Right lobe of liver (tissue), 6 donors: ENCODE measurements around the gene ZNF224. TPM values are rescaled to one million over a fixed set of nuclear protein-coding genes. Genes with fewer than 3 reads are reported as not detected.
A peak's percentile ranks its signal among the peaks of the same experiment; 100 is the strongest.

Experiments
- ATAC-seq, 4 donors: fragments of 200-7000 bp; cut with Tn5 transposase; one replicate each; pipeline ENCODE4 v1.9.1; 2020; ENCODE audit warnings: mild to moderate bottlenecking in 4 of 4, moderate library complexity in 4 of 4
- DNase-seq, 3 donors: peaks; one replicate each; pipeline ENCODE4 v3.0.0-alpha.2; 2020
- H3K27ac ChIP-seq, 3 donors: fragments of 200-600 bp; one replicate each; pipeline ENCODE4 v1.8.0; 2022
- H3K27me3 ChIP-seq, 2 donors: fragments of 200-600 bp; one replicate each; pipeline ENCODE4 v1.8.0; 2022
- H3K36me3 ChIP-seq, 4 donors: fragments of 200-600 bp; sonication (generic) in 1 of 4; one replicate each; pipeline versions ENCODE4 v1.5.1 to v1.8.0; 2017 to 2022; ENCODE audit warnings: control low read depth in 1 of 4
- H3K4me1 ChIP-seq, 4 donors: fragments of 200-600 bp; sonication (generic) in 1 of 4; one replicate each; pipeline versions ENCODE4 v1.5.1 to v1.8.0; 2017 to 2022; ENCODE audit warnings: control low read depth in 1 of 4
- H3K4me3 ChIP-seq, 3 donors: fragments of 200-600 bp; one replicate each; pipeline ENCODE4 v1.8.0; 2022
- H3K9me3 ChIP-seq, 4 donors: fragments of 200-600 bp; sonication (generic) in 1 of 4; one replicate each; pipeline versions ENCODE4 v1.5.1 to v1.8.0; 2017 to 2022; ENCODE audit warnings: control low read depth in 1 of 4
- CTCF ChIP-seq, 4 donors: fragments of 200-600 bp in 3 of 4; fragments of 450-650 bp in 1 of 4; IDR thresholded peaks; one replicate each; pipeline versions ENCODE4 v1.5.1 to v1.8.0; 2016 to 2022; ENCODE audit warnings: antibody characterized with exemption in 4 of 4, mild to moderate bottlenecking in 2 of 4
- POLR2A ChIP-seq: fragments of 450-650 bp; IDR thresholded peaks from one replicate; pipeline ENCODE4 v1.6.1; 2017; ENCODE audit warnings: antibody characterized with exemption, mild to moderate bottlenecking
- WGBS: methylation state at CpG from one replicate; pipeline ENCODE4 v1.1.6; 2018; ENCODE audit warnings: low coverage, low lambda C conversion rate; ENCODE audit not compliant: insufficient coverage; ENCODE audit errors: missing lambda C conversion rate; 5-methylcytosine and 5-hydroxymethylcytosine counted together
- intact Hi-C, 2 donors: fragments of 100-400 bp; cut with DNase I; formaldehyde crosslinking; loops; one replicate each; pipeline versions ENCODE4 v1.11.2 to v1.14.1; 2022
- total RNA-seq, 6 experiments: library from RNA; depleted of rRNA in 2 of 6; stranded (reverse); fragments of >200 nt in 2 of 6; fragmentation: NEBNext Ultra II Directional in 3 of 6; extraction: Animal tissue kit (Norgen Biotek cat#: 25700) in 3 of 6; gene quantifications; one replicate each; pipeline versions ENCODE4 v1.1.0 to v1.2.4, GENCODE V29; 2016 to 2023
- donor health status: DM: no; HTN: yes; CAD: no.
- donor health status: DM: no; HTN: no; CAD: no.
- donor health status: DM: no; HTN: no; CAD: no.
- donor health status: DM: no; HTN: yes; CAD: no.
- donor health status: DM: no; HTN: yes; CAD: no.

Gene ZNF224
- total RNA-seq, 6 experiments from 2014 or later, result 6.9 to 13.6 (median 8.0) TPM

DNA sequence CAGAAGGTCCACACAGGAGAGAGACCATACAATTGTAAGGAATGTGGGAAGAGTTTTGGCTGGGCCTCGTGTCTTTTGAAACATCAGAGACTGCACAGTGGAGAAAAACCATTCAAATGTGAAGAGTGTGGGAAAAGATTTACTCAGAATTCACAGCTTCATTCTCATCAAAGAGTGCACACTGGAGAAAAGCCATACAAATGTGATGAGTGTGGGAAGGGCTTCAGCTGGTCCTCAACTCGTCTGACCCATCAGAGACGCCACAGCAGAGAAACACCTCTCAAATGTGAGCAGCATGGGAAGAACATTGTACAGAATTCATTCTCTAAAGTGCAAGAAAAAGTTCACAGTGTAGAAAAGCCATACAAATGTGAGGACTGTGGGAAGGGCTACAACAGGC is 13.6 kb downstream of the ZNF224 start:
- H3K36me3 ChIP-seq, result peaks cover 0 to 30% (median 10%) of the 10 kb centered on the region in 4 donors
- TF ChIP-seq CTCF (IDR thresholded peaks at IDR 0.05), result no peak
- ATAC-seq (no peak), DNase-seq (no peak)
- intact Hi-C loops, result no loop called here
- no peak overlapping the region for H3K4me3 ChIP-seq
- peaks cover 0 to 10% (median 0%) of the 10 kb centered on the region in 4 donors for H3K4me1 ChIP-seq
- no peaks in the 10 kb centered on the region for H3K27me3 ChIP-seq
- no peak overlapping the region for H3K27ac ChIP-seq
- WGBS, result 90% methylated on average over 3 of the region's 3 CpGs
- peaks cover 4 to 59% (median 19%) of the 10 kb centered on the region in 4 donors for H3K9me3 ChIP-seq

GRCh38 chr19:44109458-44109857 is 15.3 kb downstream of the ZNF224 start:
- H3K9me3 ChIP-seq, result peaks cover 0 to 53% (median 17%) of the 10 kb centered on the region in 4 donors
- H3K27me3 ChIP-seq, result no peaks in the 10 kb centered on the region
- ATAC-seq, result no peak
- no peak overlapping the region for H3K4me3 ChIP-seq
- H3K27ac ChIP-seq, result no peak overlapping the region
- H3K36me3 ChIP-seq, result peaks cover 0 to 15% (median 7%) of the 10 kb centered on the region in 4 donors
- H3K4me1 ChIP-seq, result peaks cover 0 to 15% (median 3%) of the 10 kb centered on the region in 4 donors
- DNase-seq, result no peak
- intact Hi-C loops, result no loop called here
- TF ChIP-seq POLR2A, result no peak
- no peak for TF ChIP-seq CTCF (IDR thresholded peaks at IDR 0.05)

DNA sequence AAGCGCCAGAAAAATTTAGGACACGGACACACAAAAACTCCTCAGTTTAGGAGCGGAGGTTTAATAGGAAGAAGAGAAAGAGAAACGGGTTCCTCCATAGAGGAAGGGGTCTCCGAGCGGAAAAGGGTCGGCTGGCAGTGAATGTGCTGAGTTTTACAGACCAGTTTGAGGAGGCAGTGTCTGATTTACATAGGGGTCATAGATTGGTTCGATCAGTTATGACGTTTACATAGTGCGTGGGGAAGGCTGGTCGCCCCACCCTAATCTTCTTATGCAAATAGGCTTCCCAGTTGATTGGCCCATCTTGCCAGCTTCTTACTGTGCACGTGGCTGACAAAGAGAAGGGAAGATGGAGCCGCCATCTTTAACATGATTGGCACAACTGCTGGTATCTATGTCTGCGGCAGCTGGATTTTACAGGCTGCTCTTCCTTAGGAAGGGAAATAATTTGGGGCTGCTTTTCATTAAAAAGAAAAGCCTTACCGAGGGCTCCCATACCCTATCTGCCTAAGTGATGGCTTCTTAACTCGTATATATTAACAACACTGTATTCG is 17.8 kb downstream of the ZNF224 start:
- H3K4me1 ChIP-seq, result peaks cover 0 to 15% (median 3%) of the 10 kb centered on the region in 4 donors
- no peak for TF ChIP-seq CTCF (IDR thresholded peaks at IDR 0.05)
- no peak for TF ChIP-seq POLR2A
- peak overlapping the region in 1 of 3 donors; percentile 50 for H3K4me3 ChIP-seq
- peaks cover 0 to 36% (median 10%) of the 10 kb centered on the region in 4 donors for H3K9me3 ChIP-seq
- intact Hi-C loops, result no loop called here
- WGBS, result 21% methylated on average over 17 of the region's 17 CpGs
- peaks cover 0 to 11% (median 2%) of the 10 kb centered on the region in 4 donors for H3K36me3 ChIP-seq
- H3K27ac ChIP-seq, result no peak overlapping the region
- H3K27me3 ChIP-seq, result no peaks in the 10 kb centered on the region
- DNase-seq (no peak), ATAC-seq (no peak)

DNA sequence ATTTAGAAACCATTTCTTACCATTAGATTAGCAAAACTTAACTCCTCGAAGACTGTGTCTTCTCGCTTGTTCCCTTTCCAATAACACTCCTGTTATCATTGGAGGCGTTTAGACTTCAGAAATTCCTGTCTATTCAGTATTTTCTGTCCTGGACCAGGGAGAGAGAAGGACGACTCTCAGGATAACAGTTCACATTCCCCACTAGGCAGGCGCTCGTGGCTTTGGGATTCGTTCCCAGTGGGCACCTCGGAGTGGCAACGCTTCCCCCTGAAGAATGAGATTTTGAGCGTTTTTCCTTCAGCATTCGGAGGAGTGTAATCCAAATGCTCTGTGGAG is 18.6 kb downstream of the ZNF224 start:
- peak overlapping the region; percentile 50 to 85 (median 84) for H3K4me3 ChIP-seq
- H3K36me3 ChIP-seq, result peaks cover 0 to 9% (median 4%) of the 10 kb centered on the region in 4 donors
- intact Hi-C loops, result no loop called here
- TF ChIP-seq POLR2A (no peak), CTCF (IDR thresholded peaks at IDR 0.05) (no peak)
- DNase-seq (no peak), ATAC-seq (peak in 2 of 4 donors; percentile 20)
- WGBS, result under 1% methylated on average over 11 of the region's 11 CpGs
- peaks cover 0 to 15% (median 3%) of the 10 kb centered on the region in 4 donors for H3K4me1 ChIP-seq
- no peaks in the 10 kb centered on the region for H3K27me3 ChIP-seq
- H3K27ac ChIP-seq, result no peak overlapping the region
- H3K9me3 ChIP-seq, result peaks cover 0 to 28% (median 9%) of the 10 kb centered on the region in 4 donors
